ENCODE data around the gene TMEM248.
"Not testable (repeated sequence)": the region's sequence is repeated elsewhere in the genome, so short reads cannot be mapped to it uniquely, and the experiment has no call there.

Gene TMEM248, protein sequence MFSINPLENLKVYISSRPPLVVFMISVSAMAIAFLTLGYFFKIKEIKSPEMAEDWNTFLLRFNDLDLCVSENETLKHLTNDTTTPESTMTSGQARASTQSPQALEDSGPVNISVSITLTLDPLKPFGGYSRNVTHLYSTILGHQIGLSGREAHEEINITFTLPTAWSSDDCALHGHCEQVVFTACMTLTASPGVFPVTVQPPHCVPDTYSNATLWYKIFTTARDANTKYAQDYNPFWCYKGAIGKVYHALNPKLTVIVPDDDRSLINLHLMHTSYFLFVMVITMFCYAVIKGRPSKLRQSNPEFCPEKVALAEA

GRCh38 chr7:66920769-66921395 lies at the start of gene TMEM248:
TSS of gene TMEM248 (plus strand) at chr7:66921225. CDS start at chr7:66941866, 20,641 bp downstream.
- Histone ChIP-seq H3K4me3 (peak within 1 kb of the TSS; percentile 89 to 98 (median 94)), H3K4me1 (peaks cover 17 to 34% (median 25%) of the 10 kb centered on the region in 10 experiments), H3K4me2 (peak within 1 kb of the TSS; percentile 87 to 99 (median 93)), H3K27ac (peak within 1 kb of the TSS; percentile 90 to 98 (median 93)), H3K9ac (peak within 1 kb of the TSS; percentile 94 to 98 (median 96)), H3K9me3 (replicated peaks in 1 of 11) (no peaks in the 10 kb centered on the region), H4K20me1 (peaks cover 36 to 46% (median 40%) of the 10 kb centered on the region in 11 experiments; a peak in 21 of 22 replicates), H3K36me3 (peaks cover 17 to 36% (median 30%) of the 10 kb centered on the region in 11 experiments; a peak in 21 of 22 replicates), H3K27me3 (no peaks in the 10 kb centered on the region)
- no peak for TF ChIP-seq Cebpa-rat (IDR thresholded peaks at IDR 0.05)

DNA sequence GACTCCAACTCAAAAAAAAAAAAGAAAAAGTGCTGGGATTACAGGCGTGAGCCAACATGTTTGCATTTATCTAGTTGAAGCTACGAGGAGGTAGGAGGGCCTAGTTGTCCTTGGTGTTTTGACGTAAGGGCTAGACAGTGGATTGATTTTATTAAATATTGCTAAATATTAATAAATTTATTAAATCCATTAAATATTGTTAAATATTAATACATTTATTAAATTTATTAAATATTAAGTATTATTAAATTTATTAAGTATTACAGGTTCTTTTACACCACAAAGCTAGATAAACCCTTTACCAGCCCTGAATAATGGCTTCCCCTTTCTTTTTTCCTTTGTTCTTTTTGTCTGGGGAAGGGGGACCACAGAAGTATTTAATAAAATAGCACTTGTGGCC lies 47.5 kb upstream of the TMEM248 start:
- no peak overlapping the region for H3K4me3 ChIP-seq
- no peak overlapping the region for H3K9ac ChIP-seq
- no peaks in the 10 kb centered on the region for H3K9me3 ChIP-seq (replicated peaks in 1 of 11)
- no peaks in the 10 kb centered on the region for H4K20me1 ChIP-seq
- peaks cover 0 to 23% (median 13%) of the 10 kb centered on the region in 10 experiments; a peak in 13 of 20 replicates for H3K4me1 ChIP-seq
- H3K27me3 ChIP-seq = no peaks in the 10 kb centered on the region
- H3K4me2 ChIP-seq = no peak overlapping the region
- no peak for TF ChIP-seq Cebpa-rat (IDR thresholded peaks at IDR 0.05)
- H3K27ac ChIP-seq = no peak overlapping the region
- H3K36me3 ChIP-seq = peaks cover 14 to 39% (median 27%) of the 10 kb centered on the region in 11 experiments; a peak in 19 of 22 replicates

DNA sequence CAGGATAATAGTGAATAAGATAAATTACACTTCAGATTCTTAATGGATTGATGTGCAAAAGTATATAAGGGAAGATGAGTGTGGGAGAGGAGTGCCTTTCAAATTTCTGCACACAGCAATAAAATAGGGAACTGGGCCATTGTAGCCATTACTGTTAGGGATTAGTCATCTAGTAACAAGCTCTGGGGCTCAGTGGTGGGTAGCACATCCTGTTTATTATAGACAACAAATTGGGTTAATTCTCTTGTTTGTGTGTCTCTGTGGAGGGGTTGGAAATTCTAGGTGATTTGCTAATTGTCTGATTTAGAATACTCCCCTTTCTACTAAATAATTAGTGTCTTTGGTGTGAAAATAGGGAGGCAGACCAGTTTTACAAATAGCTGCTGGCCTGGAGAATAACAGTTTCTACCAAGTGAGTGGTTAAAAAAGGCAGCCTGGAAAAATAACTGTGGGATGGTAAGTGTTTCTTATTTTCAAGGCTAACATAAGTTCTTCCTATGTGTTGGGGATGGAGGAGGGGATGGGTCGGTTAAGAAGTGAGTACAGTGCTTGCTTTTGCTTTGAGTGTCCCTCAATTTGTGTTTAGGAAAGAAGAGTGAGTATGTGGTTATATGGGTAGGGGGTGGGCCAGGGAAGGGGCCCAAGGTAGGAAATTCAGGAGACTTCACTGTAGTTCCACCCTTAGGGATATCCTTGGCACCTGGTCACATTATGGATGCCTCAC lies 43.3 kb upstream of the TMEM248 start:
- Histone ChIP-seq H3K4me3 (no peak overlapping the region), H4K20me1 (no peaks in the 10 kb centered on the region), H3K4me2 (peak overlapping the region in 7 of 11 experiments; percentile 37 to 81 (median 64); a peak in 14 of 22 replicates), H3K27me3 (no peaks in the 10 kb centered on the region), H3K27ac (peak overlapping the region in 9 of 11 experiments; percentile 14 to 93 (median 74); a peak in 16 of 22 replicates), H3K4me1 (peaks cover 0 to 38% (median 13%) of the 10 kb centered on the region in 10 experiments; a peak in 13 of 20 replicates), H3K36me3 (peaks cover 0 to 46% (median 31%) of the 10 kb centered on the region in 11 experiments; a peak in 17 of 22 replicates), H3K9me3 (replicated peaks in 1 of 11) (no peaks in the 10 kb centered on the region), H3K9ac (peak overlapping the region in 5 of 11 experiments; percentile 14 to 74 (median 52); a peak in 8 of 22 replicates)
- TF ChIP-seq Cebpa-rat (IDR thresholded peaks at IDR 0.05) = no peak

GRCh38 chr7:66878301-66878685 lies 42.7 kb upstream of the TMEM248 start:
- Histone ChIP-seq H3K36me3 (peaks cover 0 to 51% (median 31%) of the 10 kb centered on the region in 11 experiments; a peak in 17 of 22 replicates), H3K4me2 (peak overlapping the region in 6 of 11 experiments; percentile 37 to 81 (median 70); a peak in 12 of 22 replicates), H3K9ac (peak overlapping the region in 5 of 11 experiments; percentile 14 to 74 (median 52); a peak in 8 of 22 replicates), H3K4me1 (peaks cover 0 to 38% (median 13%) of the 10 kb centered on the region in 10 experiments; a peak in 13 of 20 replicates), H3K27ac (peak overlapping the region in 9 of 11 experiments; percentile 14 to 93 (median 74); a peak in 16 of 22 replicates)
- not testable (repeated sequence) for H3K9me3 ChIP-seq (replicated peaks in 1 of 11); H3K4me3 ChIP-seq; H3K27me3 ChIP-seq; H4K20me1 ChIP-seq

DNA sequence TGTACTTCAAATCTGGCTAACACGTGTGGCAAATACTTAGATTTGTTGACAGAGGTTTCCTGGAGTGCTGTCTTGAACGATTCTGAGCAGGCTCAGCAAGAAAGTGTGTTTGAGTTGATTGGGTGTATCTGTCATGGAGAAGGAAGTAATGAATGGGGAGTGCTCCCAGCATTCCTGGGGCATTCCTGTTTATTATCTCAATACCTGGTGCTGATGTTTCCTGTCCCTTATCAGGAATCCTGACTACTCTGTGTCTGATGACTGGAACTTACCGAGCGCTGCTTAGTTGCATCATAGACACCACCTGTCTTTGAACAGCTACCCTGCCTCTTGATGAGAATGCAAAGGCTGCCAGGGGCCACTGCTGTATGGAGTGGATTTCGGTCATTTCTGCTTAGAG lies 41.0 kb upstream of the TMEM248 start:
- Histone ChIP-seq H3K9ac (no peak overlapping the region), H3K27me3 (no peaks in the 10 kb centered on the region), H3K4me2 (no peak overlapping the region), H3K27ac (no peak overlapping the region), H3K36me3 (peaks cover 4 to 68% (median 41%) of the 10 kb centered on the region in 11 experiments; a peak in 19 of 22 replicates), H3K4me3 (no peak overlapping the region), H4K20me1 (no peaks in the 10 kb centered on the region), H3K9me3 (replicated peaks in 1 of 11) (no peaks in the 10 kb centered on the region), H3K4me1 (peaks cover 0 to 45% (median 15%) of the 10 kb centered on the region in 10 experiments; a peak in 13 of 20 replicates)
- no peak for TF ChIP-seq Cebpa-rat (IDR thresholded peaks at IDR 0.05)

DNA sequence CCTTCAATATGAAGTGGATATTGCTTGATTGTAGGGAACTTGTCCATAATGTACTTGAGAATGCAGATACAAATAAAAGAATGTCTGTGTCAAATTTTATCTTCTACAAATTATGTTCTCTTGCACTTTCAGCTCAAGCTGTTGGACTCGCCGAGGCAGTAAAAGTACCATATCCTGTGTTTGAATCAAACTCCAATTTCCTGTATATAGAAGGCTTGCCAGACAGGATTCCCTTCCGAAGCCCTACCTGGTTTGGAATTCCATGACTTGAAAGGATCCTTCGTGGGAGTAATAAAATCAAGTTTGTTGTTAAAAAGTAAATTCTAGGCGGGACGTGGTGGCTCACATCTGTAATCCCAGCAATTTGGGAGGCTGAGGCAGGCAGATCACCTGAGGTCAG lies 40.4 kb upstream of the TMEM248 start:
- Histone ChIP-seq H3K4me1 (peaks cover 0 to 45% (median 15%) of the 10 kb centered on the region in 10 experiments; a peak in 14 of 20 replicates), H3K36me3 (peaks cover 6 to 69% (median 46%) of the 10 kb centered on the region in 11 experiments; a peak in 19 of 22 replicates)
- H3K9ac ChIP-seq; H3K4me3 ChIP-seq; H4K20me1 ChIP-seq; H3K9me3 ChIP-seq (replicated peaks in 1 of 11); H3K27me3 ChIP-seq; H3K4me2 ChIP-seq; H3K27ac ChIP-seq: not testable (repeated sequence)

DNA sequence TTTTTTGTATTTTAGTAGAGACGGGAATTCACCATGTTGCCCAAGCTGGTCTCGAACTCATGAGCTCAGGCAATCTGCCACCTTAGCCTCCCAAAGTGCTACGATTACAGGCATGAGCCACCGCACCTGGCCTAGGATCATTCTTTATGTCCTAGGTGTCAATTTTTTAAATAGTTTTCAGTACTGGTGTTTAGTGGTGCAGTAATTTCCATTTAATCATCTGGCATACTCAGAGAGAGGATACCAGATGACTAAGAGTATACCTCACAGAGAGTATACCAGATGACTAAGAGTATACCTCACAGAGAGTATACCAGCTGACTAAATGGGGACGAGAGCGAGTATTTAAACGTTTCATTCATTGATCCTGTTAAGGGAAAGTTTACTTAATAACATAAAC lies 37.3 kb upstream of the TMEM248 start:
- H3K36me3 ChIP-seq = peaks cover 14 to 80% (median 48%) of the 10 kb centered on the region in 11 experiments; a peak in 20 of 22 replicates

DNA sequence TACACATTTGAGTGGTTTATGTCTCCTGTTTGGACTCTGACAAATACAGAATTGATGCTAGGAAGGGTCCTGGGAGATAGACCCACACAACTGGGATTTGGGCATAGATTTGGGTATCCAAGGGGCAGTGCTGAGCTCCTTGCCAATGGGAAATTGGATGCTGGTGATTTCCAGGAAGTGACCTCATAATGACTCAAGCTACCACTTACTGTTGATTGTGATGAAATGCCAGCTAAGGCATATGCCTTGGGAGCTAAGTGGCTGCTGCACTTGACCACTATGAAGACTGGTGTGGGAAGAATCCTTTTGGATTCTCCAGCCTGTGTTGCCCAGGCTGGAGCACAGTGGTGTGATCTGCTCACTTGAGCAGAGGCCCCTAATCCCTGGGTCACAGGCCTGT lies 36.5 kb upstream of the TMEM248 start:
- peaks cover 5 to 24% (median 12%) of the 10 kb centered on the region in 10 experiments; a peak in 16 of 20 replicates for H3K4me1 ChIP-seq
- H3K27me3 ChIP-seq; H3K9ac ChIP-seq; H3K9me3 ChIP-seq (replicated peaks in 1 of 11); H3K4me3 ChIP-seq; H3K27ac ChIP-seq; H4K20me1 ChIP-seq: not testable (repeated sequence)
- peaks cover 14 to 80% (median 41%) of the 10 kb centered on the region in 11 experiments; a peak in 21 of 22 replicates for H3K36me3 ChIP-seq
- H3K4me2 ChIP-seq = peak overlapping the region in 2 of 11 experiments; percentile 6 to 26; a peak in 2 of 22 replicates

More for the DNA sequence above, 37.3 kb upstream of the TMEM248 start:
- no peak overlapping the region for H3K9ac ChIP-seq
- no peaks in the 10 kb centered on the region for H4K20me1 ChIP-seq
- H3K4me3 ChIP-seq = no peak overlapping the region
- no peak overlapping the region for H3K27ac ChIP-seq
- H3K9me3 ChIP-seq (replicated peaks in 1 of 11) = no peaks in the 10 kb centered on the region
- H3K27me3 ChIP-seq = no peaks in the 10 kb centered on the region
- no peak overlapping the region for H3K4me2 ChIP-seq
- TF ChIP-seq Cebpa-rat (IDR thresholded peaks at IDR 0.05) = no peak
- peaks cover 8 to 32% (median 13%) of the 10 kb centered on the region in 10 experiments; a peak in 18 of 20 replicates for H3K4me1 ChIP-seq
